ENCODE results near the gene CCS.

The CCS gene

GRCh38 chr11:66652651-66653050 lies 59.7 kb downstream of the CCS start:
- TF ChIP-seq CTCF (IDR thresholded peaks at IDR 0.05; ENCODE audit: insufficient read depth, missing control alignments): no peak
- DNase-seq (ENCODE audit: insufficient read length, low spot score) (no peak), FAIRE-seq (no peak)

DNA sequence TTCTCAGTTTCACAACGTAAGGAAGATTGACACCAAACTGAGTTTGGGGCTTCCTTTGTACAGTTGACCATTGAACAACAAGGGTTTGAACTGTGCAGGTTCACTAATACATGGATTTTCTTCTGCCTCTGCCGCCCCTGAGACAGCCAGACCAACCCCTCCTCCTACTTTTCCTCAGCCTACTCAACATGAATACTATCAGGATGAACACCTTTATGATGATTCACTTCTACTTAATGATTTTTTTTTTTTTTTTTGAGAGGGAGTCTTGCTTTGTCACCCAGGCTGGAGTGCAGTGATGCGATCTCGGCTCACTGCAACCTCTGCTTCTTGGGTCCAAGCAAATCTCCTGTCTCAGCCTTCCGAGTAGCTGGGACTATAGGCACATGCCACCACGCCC lies 60.1 kb downstream of the CCS start:
- no peak for DNase-seq (ENCODE audit: insufficient read length, low spot score)
- no peak for FAIRE-seq

More for the DNA sequence above, 60.1 kb downstream of the CCS start:
- no peak for TF ChIP-seq CTCF (IDR thresholded peaks at IDR 0.05; ENCODE audit: insufficient read depth, missing control alignments)
